Stimulated activated CD4-positive, alpha-beta T cell treated with anti-CD3 and anti-CD28 coated beads, Interleukin-2, amount 100 ng/mL, for 24 hours (primary cell): Measurements from ENCODE around the gene CTDSP1.

ENCODE experiments used
- DNase-seq, 2 donors: peaks; one replicate each; pipeline ENCODE4 v3.0.0-alpha.2; 2020

CTDSP1 gene

DNA sequence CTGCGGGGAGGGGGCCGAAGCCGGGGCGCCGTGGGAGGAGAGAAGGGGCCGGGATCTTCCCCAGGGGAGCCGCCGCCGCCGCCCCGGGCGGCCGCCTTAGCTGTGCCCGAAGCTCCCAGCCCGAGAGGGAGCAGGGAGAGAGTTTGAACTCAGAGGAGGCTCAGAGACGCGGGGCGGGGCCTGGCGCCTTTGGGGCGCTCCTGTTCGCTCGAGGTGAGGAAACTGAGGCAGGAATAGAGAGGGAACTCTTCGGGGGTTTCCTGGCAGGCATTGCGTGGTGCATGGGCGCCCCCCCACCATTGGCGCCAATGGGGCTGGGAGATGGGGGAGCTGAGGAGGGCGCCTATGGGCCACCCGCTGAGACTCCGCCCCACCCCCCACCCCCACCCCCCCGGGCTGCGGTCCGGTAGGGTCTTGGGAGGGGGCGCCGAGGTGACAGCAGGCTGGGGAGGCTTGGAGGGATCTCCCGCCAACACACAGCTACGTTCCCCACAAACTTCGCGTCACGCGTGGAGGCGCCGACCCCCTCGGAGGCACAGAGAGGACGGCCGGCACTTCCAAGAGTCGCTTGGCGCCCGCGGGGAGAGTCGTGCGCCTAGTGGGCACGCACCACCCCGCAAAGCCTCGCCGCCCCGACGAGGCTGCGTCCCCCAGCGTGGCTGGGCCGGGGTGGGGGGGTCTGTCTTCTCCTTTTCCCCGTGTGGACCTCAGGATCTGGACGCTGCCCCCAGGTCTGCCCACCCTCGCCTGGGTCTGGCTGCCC is 680 bp downstream of the CTDSP1 start:
- DNase-seq, result peak in 1 of 2 donors; percentile 44

DNA sequence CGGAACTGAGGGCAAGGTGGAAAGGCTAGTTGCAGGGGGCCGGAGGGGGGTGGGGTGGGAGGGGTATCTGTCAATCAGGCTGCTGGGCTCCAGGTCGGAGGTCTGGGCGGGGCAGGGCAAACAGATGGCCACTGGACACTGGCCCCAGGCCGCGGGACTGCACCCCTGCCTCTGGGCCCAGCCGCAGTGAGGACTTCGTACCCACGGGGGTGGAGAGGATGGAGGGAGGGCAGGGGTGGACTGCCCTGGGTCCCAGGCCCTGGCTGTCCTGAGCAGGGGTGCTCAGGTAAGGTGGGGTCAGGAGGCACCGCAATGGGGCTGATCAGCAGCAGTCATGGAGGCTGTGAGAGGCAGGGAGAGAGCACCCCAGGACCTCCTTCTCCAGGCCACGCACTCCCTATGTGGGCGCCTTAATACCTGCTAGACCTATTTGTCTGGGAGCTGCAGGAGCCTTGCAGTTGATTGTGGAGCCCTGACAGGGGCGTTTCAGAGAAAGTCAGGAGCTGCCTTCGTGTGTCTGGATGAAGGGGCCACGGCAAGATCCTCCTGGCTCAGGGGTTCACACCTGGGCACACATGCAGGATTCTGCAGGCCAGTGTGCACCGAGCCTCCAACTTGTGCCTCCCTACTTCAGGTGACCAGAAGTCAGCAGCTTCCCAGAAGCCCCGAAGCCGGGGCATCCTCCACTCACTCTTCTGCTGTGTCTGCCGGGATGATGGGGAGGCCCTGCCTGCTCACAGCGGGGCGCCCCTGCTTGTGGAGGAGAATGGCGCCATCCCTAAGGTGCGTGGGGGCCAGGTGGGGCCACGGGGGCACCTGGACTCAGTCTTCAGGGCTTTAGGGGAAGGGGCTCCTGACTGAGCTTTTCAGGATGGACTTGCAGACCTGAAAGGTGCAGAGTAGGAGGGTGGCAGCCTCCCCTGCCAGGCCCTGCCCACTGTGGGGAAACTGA is 1.5 kb downstream of the CTDSP1 start:
- DNase-seq, result no peak

DNA sequence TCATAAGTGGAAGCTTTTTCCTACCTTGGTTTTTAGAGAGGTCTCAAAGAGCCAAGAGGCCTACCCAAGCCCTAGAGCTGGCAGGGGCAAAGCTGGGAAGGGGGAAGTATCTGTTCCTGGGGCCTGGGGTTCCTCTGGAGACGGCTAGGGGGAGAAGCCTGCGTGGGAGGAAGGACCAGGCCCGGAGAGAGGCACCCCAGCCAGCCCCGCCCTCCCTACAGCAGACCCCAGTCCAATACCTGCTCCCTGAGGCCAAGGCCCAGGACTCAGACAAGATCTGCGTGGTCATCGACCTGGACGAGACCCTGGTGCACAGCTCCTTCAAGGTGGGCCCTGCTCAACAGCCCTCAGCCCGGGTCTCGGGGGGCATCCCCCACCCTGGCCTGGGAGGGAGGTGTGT is 2.2 kb downstream of the CTDSP1 start:
- no peak for DNase-seq

DNA sequence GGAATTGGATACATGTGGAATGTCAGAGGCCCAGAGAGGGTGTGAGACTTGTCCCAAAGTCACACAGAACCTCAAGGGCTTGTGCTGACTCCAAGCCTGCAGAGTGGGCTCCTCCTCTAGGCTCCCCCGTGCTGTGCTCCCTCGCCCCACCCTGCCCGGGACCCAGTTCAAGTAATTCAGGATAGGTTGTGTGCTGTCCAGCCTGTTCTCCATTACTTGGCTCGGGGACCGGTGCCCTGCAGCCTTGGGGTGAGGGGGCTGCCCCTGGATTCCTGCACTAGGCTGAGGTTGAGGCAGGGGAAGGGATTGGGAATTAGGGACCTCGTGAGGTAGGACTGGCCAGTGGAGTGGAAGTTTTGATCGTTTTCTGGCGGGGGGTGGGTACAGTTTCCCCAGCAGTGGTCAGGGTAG is 2.8 kb downstream of the CTDSP1 start:
- DNase-seq, result no peak

DNA sequence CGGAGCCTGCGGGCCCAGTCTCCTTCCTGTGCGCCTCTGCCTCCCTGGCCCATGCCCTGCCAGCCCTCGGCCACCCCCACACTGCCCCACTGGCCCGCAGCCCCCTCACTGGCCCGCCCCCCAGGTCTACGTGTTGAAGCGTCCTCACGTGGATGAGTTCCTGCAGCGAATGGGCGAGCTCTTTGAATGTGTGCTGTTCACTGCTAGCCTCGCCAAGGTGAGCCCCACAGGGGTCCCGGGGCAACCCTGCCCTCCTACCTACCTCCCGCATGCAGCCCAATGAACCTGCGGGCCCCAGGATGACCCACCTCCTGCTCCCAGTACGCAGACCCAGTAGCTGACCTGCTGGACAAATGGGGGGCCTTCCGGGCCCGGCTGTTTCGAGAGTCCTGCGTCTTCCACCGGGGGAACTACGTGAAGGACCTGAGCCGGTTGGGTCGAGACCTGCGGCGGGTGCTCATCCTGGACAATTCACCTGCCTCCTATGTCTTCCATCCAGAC is 3.3 kb downstream of the CTDSP1 start:
- DNase-seq, result no peak

DNA sequence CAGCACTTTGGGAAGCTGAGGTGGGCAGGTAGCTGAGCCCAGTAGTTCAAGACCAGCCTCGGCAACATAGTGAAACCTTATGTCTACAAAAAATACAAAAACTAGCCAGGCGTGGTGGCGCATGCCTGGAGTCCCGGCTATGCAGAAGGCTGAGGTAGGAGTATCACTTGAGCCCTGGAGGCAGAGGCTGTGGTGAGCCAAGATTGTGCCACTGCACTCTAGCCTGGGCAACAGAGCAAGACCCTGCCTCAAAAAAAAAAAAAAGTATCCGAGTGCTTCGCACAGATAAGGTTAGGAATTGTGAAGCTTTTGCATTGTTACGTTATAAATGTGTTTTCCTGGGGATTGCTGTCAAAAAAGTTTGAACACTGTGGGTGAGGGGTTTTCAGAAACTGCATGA is 4.1 kb downstream of the CTDSP1 start:
- DNase-seq, result no peak

DNA sequence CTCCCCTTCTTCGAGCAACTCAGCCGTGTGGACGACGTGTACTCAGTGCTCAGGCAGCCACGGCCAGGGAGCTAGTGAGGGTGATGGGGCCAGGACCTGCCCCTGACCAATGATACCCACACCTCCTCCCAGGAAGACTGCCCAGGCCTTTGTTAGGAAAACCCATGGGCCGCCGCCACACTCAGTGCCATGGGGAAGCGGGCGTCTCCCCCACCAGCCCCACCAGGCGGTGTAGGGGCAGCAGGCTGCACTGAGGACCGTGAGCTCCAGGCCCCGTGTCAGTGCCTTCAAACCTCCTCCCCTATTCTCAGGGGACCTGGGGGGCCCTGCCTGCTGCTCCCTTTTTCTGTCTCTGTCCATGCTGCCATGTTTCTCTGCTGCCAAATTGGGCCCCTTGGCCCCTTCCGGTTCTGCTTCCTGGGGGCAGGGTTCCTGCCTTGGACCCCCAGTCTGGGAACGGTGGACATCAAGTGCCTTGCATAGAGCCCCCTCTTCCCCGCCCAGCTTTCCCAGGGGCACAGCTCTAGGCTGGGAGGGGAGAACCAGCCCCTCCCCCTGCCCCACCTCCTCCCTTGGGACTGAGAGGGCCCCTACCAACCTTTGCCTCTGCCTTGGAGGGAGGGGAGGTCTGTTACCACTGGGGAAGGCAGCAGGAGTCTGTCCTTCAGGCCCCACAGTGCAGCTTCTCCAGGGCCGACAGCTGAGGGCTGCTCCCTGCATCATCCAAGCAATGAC is 4.8 kb downstream of the CTDSP1 start:
- no peak for DNase-seq

DNA sequence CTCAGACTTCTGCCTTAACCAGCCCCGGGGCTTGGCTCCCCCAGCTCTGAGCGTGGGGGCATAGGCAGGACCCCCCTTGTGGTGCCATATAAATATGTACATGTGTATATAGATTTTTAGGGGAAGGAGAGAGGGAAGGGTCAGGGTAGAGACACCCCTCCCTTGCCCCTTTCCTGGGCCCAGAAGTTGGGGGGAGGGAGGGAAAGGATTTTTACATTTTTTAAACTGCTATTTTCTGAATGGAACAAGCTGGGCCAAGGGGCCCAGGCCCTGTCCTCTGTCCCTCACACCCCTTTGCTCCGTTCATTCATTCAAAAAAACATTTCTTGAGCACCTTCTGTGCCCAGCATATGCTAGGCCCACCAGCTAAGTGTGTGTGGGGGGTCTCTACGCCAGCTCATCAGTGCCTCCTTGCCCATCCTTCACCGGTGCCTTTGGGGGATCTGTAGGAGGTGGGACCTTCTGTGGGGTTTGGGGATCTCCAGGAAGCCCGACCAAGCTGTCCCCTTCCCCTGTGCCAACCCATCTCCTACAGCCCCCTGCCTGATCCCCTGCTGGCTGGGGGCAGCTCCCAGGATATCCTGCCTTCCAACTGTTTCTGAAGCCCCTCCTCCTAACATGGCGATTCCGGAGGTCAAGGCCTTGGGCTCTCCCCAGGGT is 5.5 kb downstream of the CTDSP1 start:
- DNase-seq, result no peak

DNA sequence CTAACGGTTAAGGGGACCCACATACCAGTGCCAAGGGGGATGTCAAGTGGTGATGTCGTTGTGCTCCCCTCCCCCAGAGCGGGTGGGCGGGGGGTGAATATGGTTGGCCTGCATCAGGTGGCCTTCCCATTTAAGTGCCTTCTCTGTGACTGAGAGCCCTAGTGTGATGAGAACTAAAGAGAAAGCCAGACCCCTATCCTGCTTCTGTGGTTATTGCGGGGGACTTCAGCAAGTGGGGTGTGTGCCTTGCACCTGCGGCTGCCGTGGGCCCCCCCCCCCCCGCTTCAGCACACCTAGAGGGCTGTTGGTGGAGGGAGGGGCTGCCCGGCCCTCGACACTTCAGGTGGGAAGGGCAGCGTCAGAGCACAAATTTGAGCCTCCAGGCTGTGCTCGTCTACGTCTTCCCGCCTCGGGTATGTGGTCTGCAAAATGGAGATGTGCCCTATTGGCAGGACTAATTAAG is 6.1 kb downstream of the CTDSP1 start:
- DNase-seq, result no peak

DNA sequence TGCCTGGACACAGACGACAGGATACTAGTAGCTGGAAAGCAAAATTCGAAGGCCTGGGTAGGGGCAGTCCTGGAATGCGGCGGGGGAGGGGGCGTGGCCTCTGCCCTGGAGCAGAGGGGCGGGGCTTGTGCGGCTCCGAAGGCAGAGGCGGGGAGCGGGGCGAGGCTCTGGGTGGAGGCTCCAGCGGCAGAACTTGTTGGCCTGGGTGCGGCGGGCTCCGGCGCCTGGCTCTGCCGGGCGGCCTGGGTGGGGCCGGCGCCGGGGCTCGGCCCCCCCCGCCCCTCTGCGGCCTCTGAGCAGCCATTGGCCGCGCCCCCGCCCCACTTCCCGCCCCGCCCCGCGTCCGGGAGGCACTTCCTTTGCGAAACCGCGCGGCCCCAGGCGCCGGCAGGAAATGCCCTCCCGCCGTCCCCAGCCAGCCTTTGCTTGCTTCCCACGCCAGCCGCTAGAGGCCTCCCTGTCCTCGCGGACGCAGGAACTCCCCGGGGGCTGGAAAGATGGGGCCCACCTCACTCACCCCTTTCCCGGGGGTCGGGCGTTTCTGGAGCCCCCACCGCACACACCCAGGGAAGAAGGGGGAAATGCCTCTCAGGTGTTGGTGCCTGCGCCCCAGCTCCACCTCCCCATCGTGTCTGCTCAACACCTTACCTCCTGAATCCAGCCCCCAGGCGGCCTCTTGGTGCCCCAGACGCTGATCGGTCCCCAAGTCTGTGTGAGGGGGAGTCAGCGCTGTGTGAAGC is 6.7 kb downstream of the CTDSP1 start:
- DNase-seq, result peak; percentile 91 to 98

DNA sequence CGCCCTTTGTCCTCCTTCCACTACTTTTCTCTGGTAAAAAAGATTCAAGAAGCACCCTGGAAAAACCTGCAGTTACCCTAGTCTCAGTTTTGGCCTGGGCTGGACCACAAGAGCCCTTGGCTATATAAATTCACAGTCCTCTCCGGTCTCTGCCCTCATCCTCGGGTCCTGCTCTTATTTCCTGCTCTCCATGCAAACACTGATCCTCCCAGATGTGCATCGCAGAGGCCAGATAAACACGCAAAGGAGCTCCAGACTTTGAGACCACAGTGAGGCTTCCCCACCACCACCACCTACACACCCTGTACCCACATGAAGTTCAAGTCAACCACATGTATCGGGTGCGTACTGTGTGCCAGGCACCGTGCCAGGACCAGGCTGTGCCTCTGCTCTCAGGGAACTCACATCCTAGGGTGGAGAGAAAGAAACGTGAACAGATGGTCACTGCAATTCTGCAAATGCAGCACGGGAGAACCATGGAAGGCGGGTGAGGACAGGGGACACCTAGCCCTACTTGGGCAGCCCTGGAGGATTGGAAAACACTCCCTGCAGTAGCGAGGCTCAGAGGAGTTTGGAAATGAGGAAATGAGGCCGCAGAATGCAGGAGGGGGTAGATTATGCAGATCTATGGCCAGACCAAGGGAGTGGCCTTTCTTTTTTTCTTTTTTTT is 7.4 kb downstream of the CTDSP1 start:
- DNase-seq, result peak; percentile 63 to 73

DNA sequence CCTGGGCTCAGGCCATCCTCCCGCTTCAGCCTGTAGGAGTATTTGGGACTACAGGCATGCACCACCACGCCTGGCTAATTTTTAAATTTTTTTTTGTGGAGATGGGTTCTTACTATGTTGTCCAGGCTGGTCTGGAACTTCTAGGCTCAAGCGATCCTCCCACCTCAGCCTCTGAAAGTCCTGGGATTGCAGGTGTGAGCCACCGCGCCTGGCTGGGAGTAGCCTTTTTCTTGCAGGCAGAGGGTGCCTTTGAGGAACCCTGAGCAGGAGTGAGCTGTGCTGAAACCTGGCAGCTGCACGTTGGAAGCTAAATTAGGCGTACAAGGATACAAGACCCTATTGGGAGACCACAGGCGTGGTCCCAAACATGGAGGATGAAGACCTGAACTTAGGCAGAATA is 8.0 kb downstream of the CTDSP1 start:
- no peak for DNase-seq

DNA sequence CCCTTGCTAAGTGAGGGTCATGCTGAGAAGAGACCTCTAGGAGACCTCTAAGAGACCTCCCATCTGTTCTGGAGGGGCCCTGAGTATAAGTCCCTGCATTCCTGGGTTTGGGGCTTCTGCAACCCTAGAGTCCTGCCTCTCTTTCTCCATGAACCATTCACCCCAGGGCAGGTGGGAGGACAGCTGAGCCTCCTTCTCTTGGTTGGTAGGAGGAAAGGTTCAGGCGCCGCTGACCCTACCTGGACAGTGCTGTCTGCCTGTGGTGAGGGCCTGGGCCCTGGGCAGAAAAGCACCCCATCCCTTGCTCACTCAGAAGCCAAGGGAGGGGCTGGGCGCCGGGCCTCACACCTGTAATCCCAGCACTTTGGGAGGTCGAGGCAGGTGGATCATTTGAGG is 18.7 kb downstream of the CTDSP1 start:
- no peak for DNase-seq

DNA sequence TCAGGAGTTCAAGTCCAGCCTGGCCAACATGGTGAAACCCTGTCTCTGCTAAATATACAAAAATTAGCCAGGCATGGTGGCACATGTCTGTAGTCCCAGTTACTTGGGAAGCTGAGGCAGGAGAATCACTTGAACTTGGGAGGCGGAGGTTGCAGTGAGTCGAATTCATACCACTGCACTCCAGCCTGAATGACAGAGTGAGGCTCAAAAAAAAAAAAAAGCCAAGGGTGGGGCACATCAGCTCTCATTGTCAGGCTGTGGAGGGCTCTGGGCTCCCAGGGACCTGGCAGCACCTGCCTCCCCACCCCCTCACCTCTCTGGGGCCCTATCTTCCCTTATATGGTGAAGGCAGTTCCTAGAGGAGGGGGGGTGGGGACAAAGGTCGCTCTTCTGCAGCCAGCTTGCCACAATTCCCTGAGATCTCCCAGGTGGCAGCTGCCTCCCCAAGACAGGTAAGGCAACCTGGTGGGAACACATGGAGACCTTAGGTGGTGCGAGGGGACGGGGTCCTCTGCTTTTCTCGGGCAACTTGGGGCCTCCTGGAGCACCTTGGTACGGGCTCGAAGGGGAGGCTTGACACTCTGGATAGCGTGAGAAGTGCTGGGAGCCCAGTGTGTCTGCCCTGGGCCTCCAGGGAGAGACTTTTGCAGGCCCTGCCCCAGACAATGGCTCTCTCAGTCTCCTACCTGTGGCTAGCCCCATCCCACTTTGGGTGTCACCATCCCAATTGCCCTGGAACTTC is 19.2 kb downstream of the CTDSP1 start, which contains the start of gene VIL1:
VIL1 (plus strand) TSS at position 407 of the 742 bp plus-strand sequence. CDS start 4,656 bp downstream, outside the sequence.
- DNase-seq, result no peak

DNA sequence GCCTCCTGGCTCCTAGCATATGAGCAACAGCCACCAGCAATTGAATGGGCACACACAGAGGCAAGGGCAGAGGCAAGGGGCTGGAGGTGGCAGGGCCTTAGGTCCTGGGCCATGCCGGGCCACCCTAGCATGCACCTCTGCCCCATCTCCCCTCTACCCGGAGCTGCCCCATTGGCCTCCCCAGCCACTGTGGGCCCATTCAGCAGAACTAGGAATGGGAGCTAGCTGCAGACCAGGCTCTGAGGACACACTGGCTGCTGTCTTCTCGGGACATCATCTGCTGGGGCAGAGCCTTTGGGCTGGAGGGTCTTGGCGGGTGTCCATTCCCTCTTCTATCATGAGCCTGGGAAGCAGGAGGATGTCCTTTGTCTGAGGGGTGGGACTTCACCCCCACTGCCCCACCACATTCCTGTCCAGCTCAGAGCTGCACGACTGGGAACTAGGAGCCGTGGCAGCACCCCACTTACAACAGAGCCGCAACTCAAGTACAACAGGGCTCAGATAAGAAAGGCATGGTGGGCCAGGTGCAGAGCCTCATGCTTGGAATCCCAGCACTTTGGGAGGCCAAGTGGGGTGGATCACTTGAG is 20.1 kb downstream of the CTDSP1 start:
- no peak for DNase-seq

DNA sequence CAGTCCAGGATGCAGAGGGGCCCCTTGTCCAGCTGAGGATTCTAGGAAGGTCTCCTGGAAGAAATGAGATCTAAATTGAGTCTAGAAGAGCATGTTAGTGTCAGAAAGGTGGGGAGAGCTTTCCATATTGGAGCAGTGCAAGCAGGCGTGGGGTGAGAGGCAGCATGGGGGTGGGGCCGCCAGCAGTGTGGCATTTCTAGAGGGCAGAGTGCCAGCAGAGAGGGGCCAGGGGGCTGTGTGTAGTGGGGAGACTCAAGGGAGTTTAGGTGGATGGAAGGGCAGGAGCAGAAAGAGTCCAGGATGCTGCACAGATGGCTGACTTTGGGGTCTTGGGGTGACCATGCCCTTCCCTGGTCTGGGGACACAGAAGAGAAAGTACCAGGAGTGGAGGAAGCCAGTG is 21.4 kb downstream of the CTDSP1 start:
- no peak for DNase-seq

DNA sequence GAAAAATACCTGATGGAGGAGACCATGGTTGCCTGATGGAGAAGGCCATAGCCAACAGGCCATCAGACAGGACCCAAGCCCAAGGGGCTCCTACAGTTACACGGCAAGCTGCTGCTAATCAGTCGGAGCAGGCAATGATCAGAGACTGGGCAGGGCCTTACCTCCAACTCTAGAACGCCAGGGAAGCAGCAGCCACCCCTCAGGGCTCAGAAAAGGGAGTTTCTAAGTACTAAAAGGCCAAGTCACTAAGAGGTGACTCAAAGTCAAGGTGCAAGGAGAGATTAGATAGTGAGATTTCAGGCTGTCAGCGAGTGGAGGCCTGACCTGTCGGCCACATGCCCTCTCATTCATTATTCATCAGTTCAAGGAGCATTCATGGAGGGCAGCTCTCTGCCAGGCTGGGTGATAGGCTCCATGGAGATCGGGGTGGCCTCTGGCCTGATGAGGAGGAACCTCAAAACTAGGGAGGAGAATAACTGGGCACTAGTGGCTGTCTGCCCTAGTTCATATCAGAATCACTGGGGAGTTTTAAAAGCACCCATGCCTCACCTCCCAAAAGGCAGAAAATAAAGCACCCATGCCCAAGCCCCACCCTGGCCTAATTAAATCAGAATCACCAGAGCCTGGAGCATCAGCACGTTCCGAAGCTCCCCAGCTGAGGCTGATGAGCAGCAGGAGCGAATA is 22.9 kb downstream of the CTDSP1 start:
- no peak for DNase-seq

DNA sequence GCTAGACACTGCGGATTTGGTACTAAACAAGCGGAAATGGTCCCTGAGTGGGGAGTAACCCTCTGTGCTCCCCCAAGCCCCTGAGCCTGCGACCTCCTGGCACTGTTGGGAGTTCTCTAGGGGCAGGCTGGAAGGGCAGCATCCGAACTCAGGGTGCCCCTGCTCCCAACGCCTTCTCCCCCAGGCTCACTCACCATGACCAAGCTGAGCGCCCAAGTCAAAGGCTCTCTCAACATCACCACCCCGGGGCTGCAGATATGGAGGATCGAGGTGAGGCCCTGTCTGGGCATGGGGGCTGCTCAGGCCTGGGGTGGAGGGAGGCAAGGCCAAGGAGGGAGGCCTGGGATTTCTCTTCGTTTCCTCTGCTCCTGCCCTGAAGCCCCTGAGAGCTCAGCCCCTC is 23.9 kb downstream of the CTDSP1 start:
- no peak for DNase-seq

DNA sequence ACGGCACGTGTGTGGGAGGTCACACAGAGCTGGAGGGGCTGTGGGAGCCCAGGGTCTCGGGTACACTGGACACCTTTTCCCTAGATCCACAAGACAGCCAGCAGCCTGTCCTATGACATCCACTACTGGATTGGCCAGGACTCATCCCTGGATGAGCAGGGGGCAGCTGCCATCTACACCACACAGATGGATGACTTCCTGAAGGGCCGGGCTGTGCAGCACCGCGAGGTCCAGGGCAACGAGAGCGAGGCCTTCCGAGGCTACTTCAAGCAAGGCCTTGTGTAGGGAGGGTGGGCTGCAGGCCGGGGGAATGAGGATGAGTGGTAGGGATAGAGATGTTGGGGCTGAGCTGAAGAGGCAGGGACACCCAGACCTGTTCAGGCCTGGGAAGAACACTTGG is 25.9 kb downstream of the CTDSP1 start:
- no peak for DNase-seq
